Measurements from ENCODE around the gene CCZ1B.
"Not testable (repeated sequence)": the region's sequence is repeated elsewhere in the genome, so short reads cannot be mapped to it uniquely, and the experiment has no call there.

Gene CCZ1B

GRCh38 chr7:6815470-6815869, 10.6 kb downstream of the CCZ1B start:
- not testable (repeated sequence) for H3K9ac ChIP-seq (ENCODE audit: insufficient read length); H3K9me3 ChIP-seq (ENCODE audit: low read depth, low read length); H3K27ac ChIP-seq; DNase-seq (ENCODE audit: low read depth, low spot score); H3K36me3 ChIP-seq (ENCODE audit: insufficient read depth, low read length); H3K4me3 ChIP-seq

- not testable (repeated sequence) for H3K9me3 ChIP-seq (ENCODE audit: low read depth, low read length); H3K9ac ChIP-seq (ENCODE audit: insufficient read length); DNase-seq (ENCODE audit: low read depth, low spot score); H3K36me3 ChIP-seq (ENCODE audit: insufficient read depth, low read length); H3K27ac ChIP-seq; H3K4me3 ChIP-seq
These were observed 13.1 kb downstream of the CCZ1B start for GRCh38 chr7:6813011-6813410.

- H3K9me3 ChIP-seq (ENCODE audit: low read depth, low read length); DNase-seq (ENCODE audit: low read depth, low spot score): not testable (repeated sequence)
These were observed 18.1 kb downstream of the CCZ1B start for GRCh38 chr7:6807959-6808358.

GRCh38 chr7:6807393-6807918, 18.6 kb downstream of the CCZ1B start:
- H3K9me3 ChIP-seq (ENCODE audit: low read depth, low read length); H3K4me3 ChIP-seq; H3K9ac ChIP-seq (ENCODE audit: insufficient read length); H3K36me3 ChIP-seq (ENCODE audit: insufficient read depth, low read length); H3K27ac ChIP-seq; DNase-seq (ENCODE audit: low read depth, low spot score): not testable (repeated sequence)

More at GRCh38 chr7:6807959-6808358, 18.1 kb downstream of the CCZ1B start:
- H3K27ac ChIP-seq; H3K4me3 ChIP-seq; H3K9ac ChIP-seq (ENCODE audit: insufficient read length); H3K36me3 ChIP-seq (ENCODE audit: insufficient read depth, low read length): not testable (repeated sequence)

GRCh38 chr7:6800331-6800730, 25.7 kb downstream of the CCZ1B start:
- not testable (repeated sequence) for H3K9ac ChIP-seq (ENCODE audit: insufficient read length); DNase-seq (ENCODE audit: low read depth, low spot score); H3K9me3 ChIP-seq (ENCODE audit: low read depth, low read length); H3K4me3 ChIP-seq; H3K36me3 ChIP-seq (ENCODE audit: insufficient read depth, low read length); H3K27ac ChIP-seq

GRCh38 chr7:6799887-6800286, 26.2 kb downstream of the CCZ1B start:
- not testable (repeated sequence) for H3K36me3 ChIP-seq (ENCODE audit: insufficient read depth, low read length); H3K9me3 ChIP-seq (ENCODE audit: low read depth, low read length); H3K27ac ChIP-seq; H3K4me3 ChIP-seq; H3K9ac ChIP-seq (ENCODE audit: insufficient read length); DNase-seq (ENCODE audit: low read depth, low spot score)

- not testable (repeated sequence) for DNase-seq (ENCODE audit: low read depth, low spot score); H3K9me3 ChIP-seq (ENCODE audit: low read depth, low read length); H3K36me3 ChIP-seq (ENCODE audit: insufficient read depth, low read length); H3K4me3 ChIP-seq; H3K9ac ChIP-seq (ENCODE audit: insufficient read length); H3K27ac ChIP-seq
These were observed 28.0 kb downstream of the CCZ1B start for GRCh38 chr7:6798047-6798446.

GRCh38 chr7:6797218-6797617, 28.9 kb downstream of the CCZ1B start:
- not testable (repeated sequence) for H3K9ac ChIP-seq (ENCODE audit: insufficient read length); H3K36me3 ChIP-seq (ENCODE audit: insufficient read depth, low read length); H3K9me3 ChIP-seq (ENCODE audit: low read depth, low read length); DNase-seq (ENCODE audit: low read depth, low spot score); H3K4me3 ChIP-seq; H3K27ac ChIP-seq

GRCh38 chr7:6794276-6794675, 31.8 kb downstream of the CCZ1B start:
- not testable (repeated sequence) for H3K36me3 ChIP-seq (ENCODE audit: insufficient read depth, low read length); H3K9me3 ChIP-seq (ENCODE audit: low read depth, low read length); H3K27ac ChIP-seq; H3K4me3 ChIP-seq; H3K9ac ChIP-seq (ENCODE audit: insufficient read length); DNase-seq (ENCODE audit: low read depth, low spot score)

GRCh38 chr7:6792113-6792872, 33.8 kb downstream of the CCZ1B start:
- not testable (repeated sequence) for DNase-seq (ENCODE audit: low read depth, low spot score); H3K9ac ChIP-seq (ENCODE audit: insufficient read length); H3K4me3 ChIP-seq; H3K27ac ChIP-seq; H3K36me3 ChIP-seq (ENCODE audit: insufficient read depth, low read length); H3K9me3 ChIP-seq (ENCODE audit: low read depth, low read length)

GRCh38 chr7:6789353-6789752, 36.7 kb downstream of the CCZ1B start:
- not testable (repeated sequence) for H3K36me3 ChIP-seq (ENCODE audit: insufficient read depth, low read length); H3K9ac ChIP-seq (ENCODE audit: insufficient read length); H3K4me3 ChIP-seq; H3K27ac ChIP-seq; H3K9me3 ChIP-seq (ENCODE audit: low read depth, low read length); DNase-seq (ENCODE audit: low read depth, low spot score)

GRCh38 chr7:6781581-6781980, 44.5 kb downstream of the CCZ1B start:
- not testable (repeated sequence) for H3K27ac ChIP-seq; H3K9ac ChIP-seq (ENCODE audit: insufficient read length); H3K36me3 ChIP-seq (ENCODE audit: insufficient read depth, low read length); H3K9me3 ChIP-seq (ENCODE audit: low read depth, low read length); H3K4me3 ChIP-seq; DNase-seq (ENCODE audit: low read depth, low spot score)

GRCh38 chr7:6761186-6761585, 64.9 kb downstream of the CCZ1B start:
- H3K36me3 ChIP-seq (ENCODE audit: insufficient read depth, low read length); H3K9me3 ChIP-seq (ENCODE audit: low read depth, low read length); H3K9ac ChIP-seq (ENCODE audit: insufficient read length); DNase-seq (ENCODE audit: low read depth, low spot score); H3K27ac ChIP-seq; H3K4me3 ChIP-seq: not testable (repeated sequence)

- H3K9me3 ChIP-seq (ENCODE audit: low read depth, low read length); H3K36me3 ChIP-seq (ENCODE audit: insufficient read depth, low read length); H3K27ac ChIP-seq; DNase-seq (ENCODE audit: low read depth, low spot score); H3K9ac ChIP-seq (ENCODE audit: insufficient read length); H3K4me3 ChIP-seq: not testable (repeated sequence)
These were observed 72.1 kb downstream of the CCZ1B start, which contains the start of gene RSPH10B2 for GRCh38 chr7:6753964-6754363. Gene RSPH10B2 (plus strand): TSS chr7:6754103. CDS start chr7:6757678, 3,575 bp downstream.

GRCh38 chr7:6750173-6750572, 75.9 kb downstream of the CCZ1B start:
- H3K4me3 ChIP-seq; DNase-seq (ENCODE audit: low read depth, low spot score); H3K36me3 ChIP-seq (ENCODE audit: insufficient read depth, low read length); H3K9ac ChIP-seq (ENCODE audit: insufficient read length); H3K9me3 ChIP-seq (ENCODE audit: low read depth, low read length); H3K27ac ChIP-seq: not testable (repeated sequence)

Data from SK-N-MC (cell line).